ENCODE results near the gene JAML.

Gene JAML

GRCh38 chr11:118226296-118226695 lies 1.5 kb upstream of the JAML start:
- FAIRE-seq (no peak), DNase-seq (ENCODE audit: insufficient read length, low spot score) (no peak)
- no peak for TF ChIP-seq CTCF (IDR thresholded peaks at IDR 0.05; ENCODE audit: insufficient read depth, missing control alignments)

- DNase-seq (ENCODE audit: insufficient read length, low spot score) (no peak), FAIRE-seq (no peak)
Observed at GRCh38 chr11:118223992-118224391, 819 bp downstream of the JAML start.

GRCh38 chr11:118223570-118223969 lies 1.2 kb downstream of the JAML start:
- DNase-seq (ENCODE audit: insufficient read length, low spot score) (no peak), FAIRE-seq (no peak)
- no peak for TF ChIP-seq CTCF (IDR thresholded peaks at IDR 0.05; ENCODE audit: insufficient read depth, missing control alignments)

More at GRCh38 chr11:118223992-118224391, 819 bp downstream of the JAML start:
- TF ChIP-seq CTCF (IDR thresholded peaks at IDR 0.05; ENCODE audit: insufficient read depth, missing control alignments) = no peak

GRCh38 chr11:118222437-118222836 lies 2.4 kb downstream of the JAML start:
- DNase-seq (ENCODE audit: insufficient read length, low spot score) = no peak
- no peak for TF ChIP-seq CTCF (IDR thresholded peaks at IDR 0.05; ENCODE audit: insufficient read depth, missing control alignments)
- no peak for FAIRE-seq

GRCh38 chr11:118221419-118221818 lies 3.4 kb downstream of the JAML start:
- TF ChIP-seq CTCF (IDR thresholded peaks at IDR 0.05; ENCODE audit: insufficient read depth, missing control alignments) = no peak
- FAIRE-seq = no peak
- DNase-seq (ENCODE audit: insufficient read length, low spot score) = no peak

GRCh38 chr11:118219732-118220131 lies 5.1 kb downstream of the JAML start:
- TF ChIP-seq CTCF (IDR thresholded peaks at IDR 0.05; ENCODE audit: insufficient read depth, missing control alignments) = no peak
- DNase-seq (ENCODE audit: insufficient read length, low spot score) = no peak
- FAIRE-seq = no peak

- no peak for TF ChIP-seq CTCF (IDR thresholded peaks at IDR 0.05; ENCODE audit: insufficient read depth, missing control alignments)
- FAIRE-seq = no peak
- DNase-seq (ENCODE audit: insufficient read length, low spot score) = no peak
Observed at GRCh38 chr11:118219244-118219643, 5.6 kb downstream of the JAML start.
